Ovary (tissue), 1 donor: ENCODE measurements around the gene CRAT.

Experiments
- EP300 ChIP-seq: sonication (generic); formaldehyde crosslinking; IDR thresholded peaks from one replicate; pipeline ENCODE4 v1.6.1; 2017; ENCODE audit warnings: antibody characterized with exemption
- POLR2A ChIP-seq: fragments of 450-650 bp; IDR thresholded peaks from one replicate; pipeline ENCODE4 v1.6.1; 2017; ENCODE audit warnings: antibody characterized with exemption, mild to moderate bottlenecking, moderate library complexity

DNA sequence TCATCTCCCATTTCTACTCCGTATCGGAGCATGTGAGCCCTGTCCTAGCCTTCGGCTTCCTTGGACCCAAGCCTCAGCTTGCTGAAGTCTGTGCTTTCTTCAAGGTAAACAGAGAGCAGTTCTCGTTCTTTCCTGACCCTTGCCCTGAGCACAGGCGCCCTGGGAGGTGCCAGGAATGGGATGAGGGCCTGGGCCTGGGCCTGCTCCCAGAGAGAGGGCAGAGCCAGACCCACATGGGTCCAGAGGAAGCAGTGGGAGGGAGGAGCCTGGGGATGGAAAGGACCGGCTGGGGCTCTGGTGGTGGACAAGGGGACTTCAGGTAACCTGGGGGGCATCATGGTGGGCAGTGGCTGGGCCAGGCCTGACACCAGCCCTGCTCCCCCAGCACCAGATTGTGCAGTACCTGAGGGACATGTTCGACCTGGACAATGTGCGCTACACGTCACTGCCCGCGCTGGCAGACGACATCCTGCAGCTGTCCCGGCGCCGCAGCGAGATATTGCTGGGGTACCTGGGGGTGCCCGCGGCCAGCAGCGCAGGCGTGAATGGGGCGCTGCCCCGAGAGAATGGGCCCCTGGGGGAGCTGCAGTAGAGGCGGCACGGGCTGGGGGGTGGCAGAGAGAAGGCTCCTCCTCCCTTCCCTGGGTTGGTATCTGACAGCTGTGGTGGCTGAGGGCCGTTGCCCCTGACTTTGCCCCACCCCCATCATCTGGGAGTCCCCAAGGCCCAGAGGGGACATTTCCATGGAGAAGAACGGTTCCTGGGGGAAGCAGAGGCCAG, 40.5 kb downstream of the CRAT start:
- TF ChIP-seq POLR2A (no peak), EP300 (no peak)
